ENCODE results near the gene CLPSL2. TPM values are rescaled to one million over a fixed set of nuclear protein-coding genes. Genes with fewer than 3 reads are reported as not detected.

CLPSL2 gene
- total RNA-seq, 6 donors from 2014 or later: not detected

DNA sequence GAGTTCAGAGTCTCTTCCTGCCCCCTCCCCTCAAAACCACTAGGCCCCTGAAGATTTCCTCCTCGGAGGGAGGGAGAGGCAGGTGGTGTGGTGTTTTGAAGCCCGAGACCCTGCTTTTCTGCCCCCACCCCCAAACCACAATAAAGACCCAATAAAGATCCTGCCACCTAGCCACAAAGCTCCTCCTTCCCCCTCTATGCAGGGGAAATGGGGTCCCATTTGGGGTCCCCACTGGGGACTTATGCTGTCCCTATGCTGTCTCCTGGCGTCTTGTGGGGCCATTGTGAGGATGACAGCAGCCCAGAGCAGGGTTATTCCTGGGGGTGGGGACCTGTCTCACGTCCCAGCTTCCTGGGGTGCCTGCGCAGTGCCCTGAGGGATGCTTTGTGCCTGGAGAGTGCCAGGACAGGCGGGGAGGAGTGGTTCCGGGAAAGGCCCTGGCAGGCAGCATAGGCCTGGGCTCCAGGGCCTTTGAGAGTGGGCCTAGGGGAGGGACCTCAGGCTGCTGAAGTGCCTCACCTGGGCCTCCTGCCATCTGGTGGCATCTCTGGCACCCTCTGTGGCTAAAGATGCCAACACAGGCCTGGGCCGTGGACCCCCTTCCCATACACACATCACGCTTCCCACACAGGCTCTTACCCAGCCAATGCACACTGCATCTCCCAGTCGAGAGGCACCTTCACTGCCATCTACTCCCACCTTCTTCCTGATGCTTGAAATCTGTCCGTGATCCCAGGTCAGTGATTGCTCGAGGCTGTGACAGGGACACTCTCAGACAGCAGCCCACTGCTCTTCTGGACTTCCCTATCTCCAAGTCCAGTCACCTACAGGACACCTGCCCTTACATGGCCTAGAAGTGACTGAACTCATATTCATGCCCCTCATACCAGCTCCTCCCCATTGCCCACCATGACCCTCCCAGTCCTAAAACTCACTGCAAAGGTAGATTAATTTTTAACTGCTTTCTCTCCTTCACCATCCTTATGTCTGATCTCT lies 47.4 kb upstream of the CLPSL2 start:
- H3K9me3 ChIP-seq: no peaks in the 10 kb centered on the region
- peak in 1 of 2 donors; percentile 8 for ATAC-seq (ENCODE audit: low FRiP score in 2 of 2)
- H3K4me3 ChIP-seq: peak overlapping the region in 3 of 4 donors; percentile 38 to 49 (median 48)
- peaks cover 84 to 95% (median 90%) of the 10 kb centered on the region in 4 donors for H3K4me1 ChIP-seq
- TF ChIP-seq, protein P1, sequence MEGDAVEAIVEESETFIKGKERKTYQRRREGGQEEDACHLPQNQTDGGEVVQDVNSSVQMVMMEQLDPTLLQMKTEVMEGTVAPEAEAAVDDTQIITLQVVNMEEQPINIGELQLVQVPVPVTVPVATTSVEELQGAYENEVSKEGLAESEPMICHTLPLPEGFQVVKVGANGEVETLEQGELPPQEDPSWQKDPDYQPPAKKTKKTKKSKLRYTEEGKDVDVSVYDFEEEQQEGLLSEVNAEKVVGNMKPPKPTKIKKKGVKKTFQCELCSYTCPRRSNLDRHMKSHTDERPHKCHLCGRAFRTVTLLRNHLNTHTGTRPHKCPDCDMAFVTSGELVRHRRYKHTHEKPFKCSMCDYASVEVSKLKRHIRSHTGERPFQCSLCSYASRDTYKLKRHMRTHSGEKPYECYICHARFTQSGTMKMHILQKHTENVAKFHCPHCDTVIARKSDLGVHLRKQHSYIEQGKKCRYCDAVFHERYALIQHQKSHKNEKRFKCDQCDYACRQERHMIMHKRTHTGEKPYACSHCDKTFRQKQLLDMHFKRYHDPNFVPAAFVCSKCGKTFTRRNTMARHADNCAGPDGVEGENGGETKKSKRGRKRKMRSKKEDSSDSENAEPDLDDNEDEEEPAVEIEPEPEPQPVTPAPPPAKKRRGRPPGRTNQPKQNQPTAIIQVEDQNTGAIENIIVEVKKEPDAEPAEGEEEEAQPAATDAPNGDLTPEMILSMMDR (IDR thresholded peaks at IDR 0.05): peak in 3 of 6 experiments; percentile 28 to 50 (median 41)
- TF ChIP-seq EP300 (IDR thresholded peaks at IDR 0.05) (peak; percentile 65 to 97 (median 80)), POLR2AphosphoS5 (IDR thresholded peaks at IDR 0.05) (peak; percentile 80 to 94), POLR2A (IDR thresholded peaks at IDR 0.05) (peak in 2 of 4 donors; percentile 10 to 61)
- DNase-seq: peak in 1 of 2 donors; percentile 92
- no peaks in the 10 kb centered on the region for H3K27me3 ChIP-seq
- no peaks in the 10 kb centered on the region for H3K36me3 ChIP-seq
- H3K27ac ChIP-seq: peak overlapping the region; percentile 99 to 100 (median 100)
- WGBS, 2 donors: 48 to 49% methylated on average over 7 to 12 of the region's 12 CpGs

DNA sequence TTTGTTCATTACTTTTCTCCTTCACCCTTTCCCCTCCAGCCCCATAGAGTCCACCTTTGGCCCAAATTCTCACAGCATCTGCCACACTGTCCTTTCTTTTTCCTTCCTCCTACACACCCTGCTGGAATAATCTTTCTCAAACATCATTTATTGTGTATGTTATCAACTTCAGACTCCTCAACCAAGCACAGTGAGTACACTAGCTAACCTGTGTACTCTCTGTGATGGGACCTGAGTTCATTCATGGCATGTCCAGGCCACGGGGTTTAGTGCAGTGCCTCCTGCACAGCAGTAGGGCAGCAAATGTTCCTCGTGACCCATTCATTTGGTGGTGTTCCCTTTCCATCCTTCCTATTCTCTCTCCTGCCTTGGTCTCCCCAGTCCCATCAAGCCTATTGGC lies 46.7 kb upstream of the CLPSL2 start:
- ATAC-seq (ENCODE audit: low FRiP score in 2 of 2): no peak
- H3K4me1 ChIP-seq: peaks cover 79 to 91% (median 86%) of the 10 kb centered on the region in 4 donors

DNA sequence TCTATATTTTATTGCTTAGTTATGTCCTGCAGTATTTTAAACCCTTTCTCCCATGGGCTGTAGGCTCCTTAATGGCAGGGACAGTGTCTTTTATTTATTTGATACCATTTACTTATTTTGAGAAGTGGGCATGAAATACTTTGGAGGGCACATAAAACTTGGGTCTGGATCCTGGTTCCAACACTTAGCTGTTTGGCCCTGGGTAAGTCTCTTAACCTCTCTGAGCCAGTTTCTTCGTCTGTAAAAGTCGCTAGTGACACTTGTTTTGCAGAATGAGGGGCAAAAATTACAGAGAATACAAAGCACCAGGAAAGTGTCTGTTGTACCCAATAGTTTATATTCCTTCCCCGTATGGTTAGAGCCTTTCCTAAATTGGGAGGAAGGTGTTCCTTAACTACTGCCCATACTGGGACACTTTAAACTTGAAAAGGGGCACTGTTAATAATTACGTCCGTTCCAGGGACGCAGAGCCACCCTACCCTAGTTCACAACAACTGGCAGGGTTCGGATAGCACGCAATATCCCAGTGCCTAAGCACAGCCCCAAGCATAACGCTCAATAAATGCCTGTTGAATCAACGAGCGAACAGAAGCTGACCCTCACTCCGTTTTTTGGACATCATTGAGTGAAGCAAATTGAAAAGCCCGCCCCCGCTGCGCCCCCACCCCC lies 45.5 kb upstream of the CLPSL2 start:
- no peak for ATAC-seq (ENCODE audit: low FRiP score in 2 of 2)
- Histone ChIP-seq H3K36me3 (no peaks in the 10 kb centered on the region), H3K27ac (peak overlapping the region; percentile 99 to 100 (median 100)), H3K4me3 (peak overlapping the region in 3 of 4 donors; percentile 51 to 66 (median 59)), H3K9me3 (no peaks in the 10 kb centered on the region), H3K27me3 (no peaks in the 10 kb centered on the region), H3K4me1 (peaks cover 72 to 87% (median 82%) of the 10 kb centered on the region in 4 donors)
- TF ChIP-seq POLR2A (IDR thresholded peaks at IDR 0.05) (no peak), EP300 (IDR thresholded peaks at IDR 0.05) (no peak), POLR2AphosphoS5 (IDR thresholded peaks at IDR 0.05) (no peak)
- TF ChIP-seq, protein P1 (IDR thresholded peaks at IDR 0.05): no peak
- WGBS, 2 donors: 11 to 19% methylated on average over 7 to 12 of the region's 15 CpGs
- no peak for DNase-seq

More for the DNA sequence above, 46.7 kb upstream of the CLPSL2 start:
- DNase-seq: no peak
- TF ChIP-seq POLR2AphosphoS5 (IDR thresholded peaks at IDR 0.05) (no peak), POLR2A (IDR thresholded peaks at IDR 0.05) (no peak), EP300 (IDR thresholded peaks at IDR 0.05) (no peak)
- TF ChIP-seq, protein P1 (IDR thresholded peaks at IDR 0.05): no peak
- Histone ChIP-seq H3K9me3 (no peaks in the 10 kb centered on the region), H3K4me3 (no peak overlapping the region), H3K36me3 (no peaks in the 10 kb centered on the region), H3K27ac (peak overlapping the region; percentile 99 to 100 (median 100)), H3K27me3 (no peaks in the 10 kb centered on the region)
- 43 to 44% methylated on average over 2 of the region's 2 CpGs for WGBS, 2 donors

DNA sequence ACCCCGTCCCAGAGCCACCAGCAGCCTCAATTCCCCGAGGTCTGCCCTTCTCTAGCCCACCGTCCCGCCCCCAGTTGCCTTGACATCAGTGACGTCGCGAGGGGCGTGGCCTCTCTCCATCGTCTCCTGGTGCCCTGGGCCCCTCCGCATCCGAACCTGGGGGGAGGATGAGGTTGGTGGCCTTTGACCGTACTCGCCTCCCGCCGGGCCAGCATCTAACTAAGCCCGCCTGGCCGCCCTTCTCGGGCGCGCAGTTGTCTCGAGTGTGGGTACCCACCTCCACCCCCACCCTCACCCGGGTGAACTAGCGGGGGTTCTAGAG lies 45.0 kb upstream of the CLPSL2 start:
- Histone ChIP-seq H3K9me3 (no peaks in the 10 kb centered on the region), H3K36me3 (no peaks in the 10 kb centered on the region), H3K4me3 (peak overlapping the region; percentile 50 to 66 (median 55)), H3K27me3 (no peaks in the 10 kb centered on the region), H3K27ac (peak overlapping the region; percentile 99 to 100 (median 100)), H3K4me1 (peaks cover 71 to 87% (median 82%) of the 10 kb centered on the region in 4 donors)
- TF ChIP-seq POLR2A (IDR thresholded peaks at IDR 0.05) (peak; percentile 59 to 94 (median 86)), EP300 (IDR thresholded peaks at IDR 0.05) (peak in 2 of 4 donors; percentile 7 to 71), POLR2AphosphoS5 (IDR thresholded peaks at IDR 0.05) (peak; percentile 65 to 94)
- TF ChIP-seq, protein P1 (IDR thresholded peaks at IDR 0.05): no peak
- peak; percentile 74 to 77 for ATAC-seq (ENCODE audit: low FRiP score in 2 of 2)
- DNase-seq: peak; percentile 97 to 98
- 0% methylated on average over 17 of the region's 23 CpGs; no CpG with 5 or more reads in 1 of the 2 donors for WGBS, 2 donors
